ENCODE measurements around the gene COG5.

Gene COG5

GRCh38 chr7:107312418-107312817, 251.3 kb downstream of the COG5 start:
- DNase-seq (ENCODE audit: low spot score), result peak; percentile 11
- ChIA-PET CTCF (interaction anchor here (0.6 kb wide), 1 partner anchor 100 kb away, joined by 4 read pairs; no protein-coding TSS in a partner anchor), POLR2A (ENCODE audit: low non-redundant PET) (no interaction called here)
- TF ChIP-seq, protein P1, sequence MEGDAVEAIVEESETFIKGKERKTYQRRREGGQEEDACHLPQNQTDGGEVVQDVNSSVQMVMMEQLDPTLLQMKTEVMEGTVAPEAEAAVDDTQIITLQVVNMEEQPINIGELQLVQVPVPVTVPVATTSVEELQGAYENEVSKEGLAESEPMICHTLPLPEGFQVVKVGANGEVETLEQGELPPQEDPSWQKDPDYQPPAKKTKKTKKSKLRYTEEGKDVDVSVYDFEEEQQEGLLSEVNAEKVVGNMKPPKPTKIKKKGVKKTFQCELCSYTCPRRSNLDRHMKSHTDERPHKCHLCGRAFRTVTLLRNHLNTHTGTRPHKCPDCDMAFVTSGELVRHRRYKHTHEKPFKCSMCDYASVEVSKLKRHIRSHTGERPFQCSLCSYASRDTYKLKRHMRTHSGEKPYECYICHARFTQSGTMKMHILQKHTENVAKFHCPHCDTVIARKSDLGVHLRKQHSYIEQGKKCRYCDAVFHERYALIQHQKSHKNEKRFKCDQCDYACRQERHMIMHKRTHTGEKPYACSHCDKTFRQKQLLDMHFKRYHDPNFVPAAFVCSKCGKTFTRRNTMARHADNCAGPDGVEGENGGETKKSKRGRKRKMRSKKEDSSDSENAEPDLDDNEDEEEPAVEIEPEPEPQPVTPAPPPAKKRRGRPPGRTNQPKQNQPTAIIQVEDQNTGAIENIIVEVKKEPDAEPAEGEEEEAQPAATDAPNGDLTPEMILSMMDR (conservative IDR thresholded peaks at IDR 0.05; ENCODE audit: low read depth), result no peak
- no peak overlapping the region for H3K27ac ChIP-seq

- H3K27ac ChIP-seq, result no peak overlapping the region
- ChIA-PET CTCF (no interaction called here), POLR2A (ENCODE audit: low non-redundant PET) (no interaction called here)
- DNase-seq (ENCODE audit: low spot score), result no peak
- TF ChIP-seq, protein P1 (conservative IDR thresholded peaks at IDR 0.05; ENCODE audit: low read depth), result no peak
Measured at GRCh38 chr7:107309296-107309695, 254.4 kb downstream of the COG5 start.

- ChIA-PET POLR2A (ENCODE audit: low non-redundant PET) (interaction anchor here (0.6 kb wide), 1 partner anchor 10 kb away, joined by 4 read pairs; no protein-coding TSS in a partner anchor), CTCF (no interaction called here)
- TF ChIP-seq, protein P1 (conservative IDR thresholded peaks at IDR 0.05; ENCODE audit: low read depth), result no peak
- DNase-seq (ENCODE audit: low spot score), result no peak
- no peak overlapping the region for H3K27ac ChIP-seq
Measured at GRCh38 chr7:107304636-107305035, 259.1 kb downstream of the COG5 start.

DNA sequence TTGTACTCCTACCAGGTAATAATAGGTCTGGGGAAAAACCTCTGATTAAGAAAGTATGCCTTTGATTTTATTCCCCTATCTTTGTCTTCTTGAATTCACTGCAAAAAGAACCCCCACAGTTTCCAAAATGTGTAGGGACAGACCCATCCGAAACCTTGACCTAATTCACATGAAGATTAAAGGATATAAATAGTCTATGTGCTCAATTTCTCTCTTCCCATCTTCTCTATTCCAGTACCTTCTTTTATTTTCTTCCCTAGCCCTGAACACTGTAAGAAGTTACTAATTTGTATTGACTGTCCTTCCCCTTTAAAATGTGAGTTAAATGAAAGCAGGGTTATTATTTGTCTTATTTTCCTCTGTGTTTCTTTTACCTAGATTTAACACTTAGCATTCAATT, 259.7 kb downstream of the COG5 start:
- no peak overlapping the region for H3K27ac ChIP-seq
- TF ChIP-seq, protein P1 (conservative IDR thresholded peaks at IDR 0.05; ENCODE audit: low read depth), result no peak
- no peak for DNase-seq (ENCODE audit: low spot score)
- ChIA-PET CTCF (no interaction called here), POLR2A (ENCODE audit: low non-redundant PET) (interaction anchor here (0.6 kb wide), 1 partner anchor 10 kb away, joined by 4 read pairs; no protein-coding TSS in a partner anchor)

DNA sequence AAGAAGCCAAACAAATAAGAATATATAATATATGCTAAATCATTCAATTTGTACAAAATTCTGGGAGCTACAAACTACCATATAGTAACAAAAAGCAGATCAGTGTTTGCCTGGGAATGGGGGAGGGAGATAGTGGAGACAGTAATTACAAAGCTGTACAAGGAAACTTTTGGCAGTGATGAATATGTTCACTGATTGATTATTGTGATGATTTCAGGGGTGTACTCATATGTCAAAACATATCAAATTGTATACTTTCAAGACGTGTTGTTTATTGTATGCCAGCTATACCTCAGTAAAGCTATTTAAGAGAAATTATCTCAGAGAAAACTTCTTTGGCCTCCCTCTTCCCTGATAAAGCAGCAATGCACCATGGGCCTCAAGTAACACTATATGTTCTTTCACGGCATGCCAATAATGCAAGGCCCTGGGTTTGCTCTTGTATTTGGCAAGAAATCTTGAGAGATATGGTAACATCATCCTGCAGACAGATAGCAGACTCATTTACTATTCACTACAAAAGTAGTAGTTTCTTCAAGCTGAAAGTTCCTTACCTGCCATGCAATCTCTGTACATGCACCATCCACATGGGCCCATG, 261.4 kb downstream of the COG5 start:
- DNase-seq (ENCODE audit: low spot score), result no peak
- POLR2A ChIA-PET (ENCODE audit: low non-redundant PET), result no interaction called here
- CTCF ChIA-PET, result interaction anchor here (0.6 kb wide), 1 partner anchor 28 kb away, joined by 3 read pairs; no protein-coding TSS in a partner anchor
- TF ChIP-seq, protein P1 (conservative IDR thresholded peaks at IDR 0.05; ENCODE audit: low read depth), result no peak
- H3K27ac ChIP-seq, result no peak overlapping the region

- no peak overlapping the region for H3K27ac ChIP-seq
- DNase-seq (ENCODE audit: low spot score), result no peak
- POLR2A ChIA-PET (ENCODE audit: low non-redundant PET), result interaction anchor here (0.7 kb wide), 1 partner anchor 10 kb away, joined by 4 read pairs; no protein-coding TSS in a partner anchor
- CTCF ChIA-PET, result no interaction called here
- TF ChIP-seq, protein P1 (conservative IDR thresholded peaks at IDR 0.05; ENCODE audit: low read depth), result no peak
Measured at GRCh38 chr7:107294182-107294581, 269.5 kb downstream of the COG5 start.
